Neural cell (in vitro differentiated cells): ENCODE measurements around the gene SLC17A9. TPM values are rescaled to one million over a fixed set of nuclear protein-coding genes. Genes with fewer than 3 reads are reported as not detected.

Source experiments
- H2AFZ ChIP-seq: fragments of 200-600, 300-800 bp; sonication (generic), shearing (Covaris generic); 2 replicates; pipeline ENCODE4 v1.6.0; 2014; ENCODE audit warnings: low read depth, mild to moderate bottlenecking, antibody characterized with exemption, low read length, moderate library complexity
- H3F3A ChIP-seq: fragments of 200-600 bp; shearing (Covaris generic); 2 replicates; pipeline ENCODE4 v1.6.1; 2016; ENCODE audit warnings: mild to moderate bottlenecking, moderate library complexity, mixed read lengths, antibody characterized with exemption, low read length; ENCODE audit not compliant: insufficient read depth, poor library complexity, severe bottlenecking
- H3K27ac ChIP-seq: fragments of 200-600, 300-800 bp; sonication (generic), shearing (Covaris generic); 2 replicates; pipeline ENCODE4 v1.5.1; 2014; ENCODE audit warnings: mild to moderate bottlenecking, low read length, moderate library complexity
- H3K27me3 ChIP-seq: fragments of 300-800, 200-600 bp; sonication (generic), shearing (Covaris generic); 2 replicates; pipeline ENCODE4 v1.6.0; 2014; ENCODE audit warnings: mild to moderate bottlenecking, low read depth, low read length, moderate library complexity; ENCODE audit not compliant: insufficient read depth
- H3K36me3 ChIP-seq: fragments of 300-800, 200-600 bp; sonication (generic), shearing (Covaris generic); 2 replicates; pipeline ENCODE4 v1.5.1; 2014; ENCODE audit warnings: mild to moderate bottlenecking, antibody characterized with exemption, low read length, moderate library complexity; ENCODE audit not compliant: insufficient read depth
- H3K4me2 ChIP-seq: fragments of 300-800, 200-600 bp; sonication (generic), shearing (Covaris generic); 2 replicates; pipeline ENCODE4 v1.6.0; 2014; ENCODE audit warnings: mild to moderate bottlenecking, low read length
- H3K4me3 ChIP-seq: fragments of 300-800, 200-600 bp; sonication (generic), shearing (Covaris generic); 2 replicates; pipeline ENCODE4 v1.5.1; 2014; ENCODE audit warnings: mild to moderate bottlenecking, low read length, moderate library complexity
- H3K79me2 ChIP-seq: fragments of 200-600 bp; shearing (Covaris generic); replicated peaks from 2 replicates; pipeline ENCODE4 v1.6.0; 2014; ENCODE audit warnings: mild to moderate bottlenecking, low read length, moderate library complexity; ENCODE audit not compliant: insufficient read depth
- H3K9ac ChIP-seq: fragments of 300-800, 200-600 bp; sonication (generic), shearing (Covaris generic); 2 replicates; pipeline ENCODE4 v1.6.1; 2016; ENCODE audit warnings: mild to moderate bottlenecking, low read length, mixed read lengths
- H3K9me2 ChIP-seq: fragments of 200-600 bp; shearing (Covaris generic); 2 replicates; pipeline ENCODE4 v1.6.1; 2016; ENCODE audit warnings: mild to moderate bottlenecking, low read length, mixed read lengths; ENCODE audit not compliant: insufficient read depth
- H3K9me3 ChIP-seq: fragments of 200-600, 300-800 bp; sonication (generic), shearing (Covaris generic); 2 replicates; pipeline ENCODE4 v1.6.1; 2016; ENCODE audit warnings: mild to moderate bottlenecking, mixed run types, low read length, moderate library complexity, mixed read lengths
- H4K20me1 ChIP-seq: fragments of 200-600 bp; shearing (Covaris generic); 2 replicates; pipeline ENCODE4 v1.6.1; 2016; ENCODE audit warnings: mild to moderate bottlenecking, mixed run types; ENCODE audit not compliant: insufficient read depth
- EP300 ChIP-seq: fragments of 450-650 bp; conservative IDR thresholded peaks from 2 replicates; pipeline ENCODE4 v1.6.1; 2014; ENCODE audit warnings: antibody characterized with exemption, mild to moderate bottlenecking, moderate library complexity; ENCODE audit not compliant: poor library complexity, severe bottlenecking
- EZH2 ChIP-seq: fragments of 200-600, 300-800 bp; shearing (Covaris generic), sonication (generic); IDR thresholded peaks from 2 replicates; pipeline ENCODE4 v1.6.1; 2014; ENCODE audit warnings: antibody characterized with exemption, low read length, borderline replicate concordance, mild to moderate bottlenecking; ENCODE audit not compliant: insufficient read depth, poor library complexity, severe bottlenecking
- MXI1 ChIP-seq: fragments of 450-650 bp; conservative IDR thresholded peaks from 2 replicates; pipeline ENCODE4 v1.6.1; 2014; ENCODE audit warnings: antibody characterized with exemption, mild to moderate bottlenecking; ENCODE audit not compliant: poor library complexity, severe bottlenecking
- POLR2AphosphoS5 ChIP-seq: IDR thresholded peaks from 2 replicates; pipeline ENCODE4 v1.6.1; 2012
- RAD21 ChIP-seq: fragments of 450-650 bp; conservative IDR thresholded peaks from 2 replicates; pipeline ENCODE4 v1.6.1; 2014; ENCODE audit warnings: antibody characterized with exemption, mild to moderate bottlenecking, moderate library complexity
- REST ChIP-seq: IDR thresholded peaks from 2 replicates; pipeline ENCODE4 v1.6.1; 2012; ENCODE audit warnings: borderline replicate concordance
- SMC3 ChIP-seq: fragments of 450-650 bp; conservative IDR thresholded peaks from 2 replicates; pipeline ENCODE4 v1.6.1; 2014; ENCODE audit warnings: antibody characterized with exemption, mild to moderate bottlenecking, moderate library complexity; ENCODE audit not compliant: poor library complexity
- TAF1 ChIP-seq: IDR thresholded peaks from 2 replicates; pipeline ENCODE4 v1.6.1; 2012; ENCODE audit warnings: low read depth
- polyA plus RNA-seq: library from polyadenylated mRNA; depleted of rRNA; stranded (reverse); fragments of >200 nt; gene quantifications from 2 replicates; pipeline ENCODE4 v1.2.3, GENCODE V29; 2014
- TF ChIP-seq, protein P1 (sequence below): fragments of 450-650 bp; IDR thresholded peaks from 2 replicates; pipeline ENCODE4 v1.5.1; 2014; ENCODE audit warnings: antibody characterized with exemption, mild to moderate bottlenecking, moderate library complexity; ENCODE audit not compliant: poor library complexity, severe bottlenecking

Gene SLC17A9
- polyA plus RNA-seq, 1 donor from 2014 or later, result not detected

DNA sequence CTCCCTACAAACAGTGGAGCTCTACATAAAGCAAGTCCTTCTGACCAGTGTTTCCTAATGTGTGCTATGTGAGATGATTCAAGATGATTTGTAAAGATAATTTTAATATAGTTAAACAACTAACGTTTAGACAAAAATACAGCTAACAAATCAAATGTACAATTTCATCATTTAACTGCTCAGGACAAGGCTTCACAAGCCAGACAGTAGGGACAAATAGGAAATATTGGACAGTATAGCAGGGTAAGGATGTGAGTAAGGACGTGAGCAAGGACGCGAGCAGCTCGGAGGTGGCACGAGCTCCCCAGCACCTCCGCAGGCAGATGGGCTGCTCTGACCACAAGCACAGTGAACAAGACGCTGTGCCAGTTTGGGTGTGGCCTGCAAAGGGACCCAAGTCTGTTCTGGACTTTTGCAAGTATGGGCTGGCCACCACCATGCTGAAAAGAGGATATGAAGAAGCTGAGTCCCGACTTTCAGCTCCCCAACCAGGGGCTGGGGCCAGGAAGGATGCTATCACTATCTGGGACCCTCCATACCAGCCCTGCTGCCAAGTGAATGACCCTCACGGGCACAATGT is 40.7 kb upstream of the SLC17A9 start:
- Histone ChIP-seq H3K4me3 (no peak overlapping the region), H2AFZ (no peak overlapping the region), H4K20me1 (peaks cover 27% of the 10 kb centered on the region), H3K27me3 (no peaks in the 10 kb centered on the region), H3K79me2 (peaks cover 65% of the 10 kb centered on the region), H3K9me2 (no peaks in the 10 kb centered on the region), H3K9ac (no peak overlapping the region), H3K4me2 (no peak overlapping the region), H3F3A (no peaks in the 10 kb centered on the region), H3K27ac (no peak overlapping the region), H3K9me3 (no peaks in the 10 kb centered on the region), H3K36me3 (peaks cover 6% of the 10 kb centered on the region)
- no peak for TF ChIP-seq RAD21
- TF ChIP-seq, protein P1, sequence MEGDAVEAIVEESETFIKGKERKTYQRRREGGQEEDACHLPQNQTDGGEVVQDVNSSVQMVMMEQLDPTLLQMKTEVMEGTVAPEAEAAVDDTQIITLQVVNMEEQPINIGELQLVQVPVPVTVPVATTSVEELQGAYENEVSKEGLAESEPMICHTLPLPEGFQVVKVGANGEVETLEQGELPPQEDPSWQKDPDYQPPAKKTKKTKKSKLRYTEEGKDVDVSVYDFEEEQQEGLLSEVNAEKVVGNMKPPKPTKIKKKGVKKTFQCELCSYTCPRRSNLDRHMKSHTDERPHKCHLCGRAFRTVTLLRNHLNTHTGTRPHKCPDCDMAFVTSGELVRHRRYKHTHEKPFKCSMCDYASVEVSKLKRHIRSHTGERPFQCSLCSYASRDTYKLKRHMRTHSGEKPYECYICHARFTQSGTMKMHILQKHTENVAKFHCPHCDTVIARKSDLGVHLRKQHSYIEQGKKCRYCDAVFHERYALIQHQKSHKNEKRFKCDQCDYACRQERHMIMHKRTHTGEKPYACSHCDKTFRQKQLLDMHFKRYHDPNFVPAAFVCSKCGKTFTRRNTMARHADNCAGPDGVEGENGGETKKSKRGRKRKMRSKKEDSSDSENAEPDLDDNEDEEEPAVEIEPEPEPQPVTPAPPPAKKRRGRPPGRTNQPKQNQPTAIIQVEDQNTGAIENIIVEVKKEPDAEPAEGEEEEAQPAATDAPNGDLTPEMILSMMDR, result no peak

DNA sequence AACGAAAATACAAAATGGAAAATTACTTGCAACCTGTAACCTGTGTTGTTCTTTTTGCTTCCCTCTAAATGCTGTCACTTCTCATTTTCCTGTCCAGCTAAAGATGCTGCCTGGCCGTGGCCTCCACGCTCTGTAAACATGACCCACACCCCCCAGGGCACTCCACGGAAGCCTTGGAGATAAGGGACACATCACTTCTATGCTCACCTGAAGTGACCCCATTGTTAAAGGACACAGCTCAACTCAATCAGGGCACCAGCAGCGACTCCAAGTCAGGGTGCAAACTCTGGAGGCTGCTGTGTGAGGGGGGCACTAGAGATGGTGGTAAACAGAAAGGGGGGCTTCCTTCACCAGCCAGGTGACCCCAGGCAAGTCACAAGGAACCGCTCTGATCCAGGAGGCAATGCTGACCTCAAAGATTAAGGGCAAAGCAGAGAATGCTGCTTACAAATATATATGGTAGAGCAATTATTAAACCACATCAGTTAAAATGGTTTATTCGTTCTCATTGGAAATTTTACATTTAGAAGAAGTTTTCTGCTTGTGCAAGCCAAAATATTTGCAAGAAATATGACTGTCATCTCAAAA is 39.4 kb upstream of the SLC17A9 start:
- Histone ChIP-seq H3K9me3 (no peaks in the 10 kb centered on the region), H3K9me2 (no peaks in the 10 kb centered on the region), H3K4me2 (no peak overlapping the region), H2AFZ (no peak overlapping the region), H4K20me1 (peaks cover 30% of the 10 kb centered on the region), H3K4me3 (no peak overlapping the region), H3K9ac (no peak overlapping the region), H3F3A (no peaks in the 10 kb centered on the region), H3K27me3 (no peaks in the 10 kb centered on the region), H3K79me2 (peaks cover 74% of the 10 kb centered on the region), H3K36me3 (no peaks in the 10 kb centered on the region), H3K27ac (no peak overlapping the region)
- TF ChIP-seq, protein P1, result no peak
- TF ChIP-seq TAF1 (no peak), RAD21 (no peak), EP300 (no peak), REST (no peak), SMC3 (no peak), POLR2AphosphoS5 (no peak), MXI1 (no peak), EZH2 (no peak)
